Epithelial cell of prostate (primary cell): ENCODE measurements around the gene LCOR.

Experiments
- DNase-seq: peaks from one replicate; pipeline ENCODE4 v3.0.0-alpha.2; 2011; ENCODE audit warnings: low read depth, low spot score
- H3K27ac ChIP-seq: fragments of 450-650 bp; 2 replicates; pipeline ENCODE4 v1.5.1; 2017; ENCODE audit warnings: mild to moderate bottlenecking

Gene LCOR

GRCh38 chr10:96975136-96975535, 143.0 kb downstream of the LCOR start:
- no peak overlapping the region for H3K27ac ChIP-seq
- DNase-seq = no peak

GRCh38 chr10:96978621-96979154, 146.6 kb downstream of the LCOR start:
- no peak overlapping the region for H3K27ac ChIP-seq
- DNase-seq = no peak

- no peak for DNase-seq
- H3K27ac ChIP-seq = no peak overlapping the region
Observed at GRCh38 chr10:96982149-96982930, 150.2 kb downstream of the LCOR start.

GRCh38 chr10:96984541-96985131, 152.5 kb downstream of the LCOR start:
- H3K27ac ChIP-seq = no peak overlapping the region
- no peak for DNase-seq

GRCh38 chr10:96986200-96986856, 154.2 kb downstream of the LCOR start:
- DNase-seq = no peak

GRCh38 chr10:96987141-96987841, 155.2 kb downstream of the LCOR start:
- no peak for DNase-seq
- H3K27ac ChIP-seq = no peak overlapping the region

More at GRCh38 chr10:96986200-96986856, 154.2 kb downstream of the LCOR start:
- no peak overlapping the region for H3K27ac ChIP-seq

GRCh38 chr10:96987842-96988175, 155.7 kb downstream of the LCOR start:
- DNase-seq = no peak

GRCh38 chr10:96988426-96988825, 156.3 kb downstream of the LCOR start:
- no peak for DNase-seq
- no peak overlapping the region for H3K27ac ChIP-seq

More at GRCh38 chr10:96987842-96988175, 155.7 kb downstream of the LCOR start:
- H3K27ac ChIP-seq = no peak overlapping the region

- DNase-seq = peak; percentile 26
- peak overlapping the region; percentile 21 for H3K27ac ChIP-seq
Observed at GRCh38 chr10:96991313-96991841, 159.3 kb downstream of the LCOR start.

GRCh38 chr10:96992721-96993120, 160.6 kb downstream of the LCOR start:
- DNase-seq = no peak
- H3K27ac ChIP-seq = no peak overlapping the region

- no peak overlapping the region for H3K27ac ChIP-seq
- peak; percentile 37 for DNase-seq
Observed at GRCh38 chr10:96995851-96996250, 163.8 kb downstream of the LCOR start.

GRCh38 chr10:96996275-96996965, 164.3 kb downstream of the LCOR start:
- no peak overlapping the region for H3K27ac ChIP-seq

GRCh38 chr10:96998329-96998888, 166.3 kb downstream of the LCOR start:
- DNase-seq = no peak
- no peak overlapping the region for H3K27ac ChIP-seq

More at GRCh38 chr10:96996275-96996965, 164.3 kb downstream of the LCOR start:
- DNase-seq = no peak

GRCh38 chr10:96999337-96999736, 167.2 kb downstream of the LCOR start:
- DNase-seq = no peak
- no peak overlapping the region for H3K27ac ChIP-seq

- H3K27ac ChIP-seq = no peak overlapping the region
- no peak for DNase-seq
Observed at GRCh38 chr10:96999987-97000386, 167.9 kb downstream of the LCOR start.

- DNase-seq = no peak
- no peak overlapping the region for H3K27ac ChIP-seq
Observed at GRCh38 chr10:97000487-97001182, 168.5 kb downstream of the LCOR start.

- DNase-seq = no peak
- no peak overlapping the region for H3K27ac ChIP-seq
Observed at GRCh38 chr10:97001183-97001991, 169.3 kb downstream of the LCOR start.

- no peak for DNase-seq
- H3K27ac ChIP-seq = no peak overlapping the region
Observed at GRCh38 chr10:97002670-97003069, 170.6 kb downstream of the LCOR start.
